SK-N-SH (cell line): Measurements from ENCODE around the gene AOAH. TPM values are rescaled to one million over a fixed set of nuclear protein-coding genes. Genes with fewer than 3 reads are reported as not detected.

Experiments used
- CTCF ChIA-PET: fragments of 300-600, 350-600 bp; formaldehyde crosslinking; extraction: SDS; loops from one replicate; lab custom pipeline; 2021; lab: Yijun Ruan, JAX
- POLR2A ChIA-PET: fragments of 350-600 bp; sonication (Branson Sonifier 250); formaldehyde crosslinking; extraction: SDS; loops from one replicate; lab custom pipeline; 2020; ENCODE audit warnings: antibody characterized with exemption, inconsistent platforms; lab: Yijun Ruan, JAX
- DNase-seq: peaks from one replicate; pipeline ENCODE4 v3.0.0; 2012
- H2AFZ ChIP-seq: fragments of 200-600 bp; sonication (generic); 2 replicates; pipeline ENCODE4 v1.8.1; 2016; ENCODE audit warnings: antibody characterized with exemption, mild to moderate bottlenecking, low read depth
- H3F3A ChIP-seq: fragments of 200-600 bp; sonication (generic); replicated peaks from 2 replicates; pipeline ENCODE3; 2016; ENCODE audit warnings: antibody characterized with exemption, mild to moderate bottlenecking; ENCODE audit not compliant: insufficient read depth
- H3K27ac ChIP-seq, 2 experiments: fragments of 200-500 bp in 1 of 2; fragments of 200-600 bp in 1 of 2; sonication (Bioruptor generic) in 1 of 2; sonication (generic), shearing (Covaris generic) in 1 of 2; 2 replicates each; pipeline versions ENCODE4 v1.5.1 to v1.6.1; 2014 to 2016; ENCODE audit warnings: low read depth in 2 of 2, inconsistent platforms in 1 of 2, low read length in 1 of 2, mild to moderate bottlenecking in 1 of 2, mixed read lengths in 1 of 2
- H3K27me3 ChIP-seq: fragments of 200-600 bp; sonication (generic), shearing (Covaris generic); 2 replicates; pipeline ENCODE4 v1.6.1; 2016; ENCODE audit warnings: mixed run types; ENCODE audit not compliant: insufficient read depth
- H3K36me3 ChIP-seq, 2 experiments: fragments of 200-500 bp in 1 of 2; fragments of 200-600 bp in 1 of 2; sonication (Bioruptor generic) in 1 of 2; sonication (generic) in 1 of 2; replicated peaks in 1 of 2; 2 replicates each; pipeline versions ENCODE3 to v1.5.1; 2014 to 2016; ENCODE audit warnings: low read length in 1 of 2, mild to moderate bottlenecking in 1 of 2; ENCODE audit not compliant: insufficient read depth in 2 of 2, control insufficient read depth in 1 of 2
- H3K4me1 ChIP-seq, 2 experiments: fragments of 200-500 bp in 1 of 2; fragments of 200-600 bp in 1 of 2; sonication (Bioruptor generic) in 1 of 2; sonication (generic), shearing (Covaris generic) in 1 of 2; 2 replicates each; pipeline versions ENCODE4 v1.5.1 to v1.6.1; 2014 to 2016; ENCODE audit warnings: low read depth in 1 of 2, low read length in 1 of 2, mixed run types in 1 of 2; ENCODE audit not compliant: insufficient read depth in 2 of 2, control insufficient read depth in 1 of 2
- H3K4me2 ChIP-seq: fragments of 200-600 bp; sonication (generic), shearing (Covaris generic); 2 replicates; pipeline ENCODE4 v1.6.1; 2017; ENCODE audit warnings: mixed run types
- H3K4me3 ChIP-seq, 2 experiments: fragments of 200-500 bp in 1 of 2; fragments of 200-600 bp in 1 of 2; sonication (Bioruptor generic) in 1 of 2; sonication (generic), shearing (Covaris generic) in 1 of 2; 2 replicates each; pipeline versions ENCODE4 v1.5.1 to v1.8.1; 2014 to 2016; ENCODE audit warnings: low read depth in 2 of 2, inconsistent platforms in 1 of 2, low read length in 1 of 2, mild to moderate bottlenecking in 1 of 2, mixed read lengths in 1 of 2, moderate library complexity in 1 of 2
- H3K79me2 ChIP-seq: fragments of 200-600 bp; sonication (generic); 2 replicates; pipeline ENCODE4 v1.8.1; 2017; ENCODE audit warnings: mild to moderate bottlenecking; ENCODE audit not compliant: insufficient read depth
- H3K9ac ChIP-seq: fragments of 200-600 bp; sonication (generic); 2 replicates; pipeline ENCODE4 v1.6.1; 2017; ENCODE audit warnings: mixed run types
- H3K9me2 ChIP-seq: fragments of 200-600 bp; sonication (generic); 2 replicates; pipeline ENCODE4 v1.6.1; 2017; ENCODE audit warnings: mixed run types
- H3K9me3 ChIP-seq: fragments of 200-600 bp; sonication (generic); 2 replicates; pipeline ENCODE4 v1.6.1; 2017; ENCODE audit warnings: mixed run types, mild to moderate bottlenecking, moderate library complexity
- H4K20me1 ChIP-seq: fragments of 200-600 bp; sonication (generic); 2 replicates; pipeline ENCODE4 v1.6.1; 2017; ENCODE audit warnings: mild to moderate bottlenecking, mixed run types; ENCODE audit not compliant: insufficient read depth
- FOSL2 ChIP-seq: IDR thresholded peaks from 2 replicates; pipeline ENCODE4 v1.4.0; 2012; ENCODE audit warnings: low read depth, mild to moderate bottlenecking, moderate library complexity, borderline replicate concordance
- FOXM1 ChIP-seq: IDR thresholded peaks from 2 replicates; pipeline ENCODE4 v1.4.0; 2012; ENCODE audit warnings: low read depth, mild to moderate bottlenecking
- GABPA ChIP-seq: IDR thresholded peaks from 2 replicates; pipeline ENCODE4 v1.4.0; 2012; ENCODE audit warnings: low read depth, mild to moderate bottlenecking
- GATA2 ChIP-seq: sonication (generic); formaldehyde crosslinking; IDR thresholded peaks from 2 replicates; pipeline ENCODE4 v1.5.0; 2020; ENCODE audit warnings: mild to moderate bottlenecking, missing genetic modification reagents
- IRF3 ChIP-seq: fragments of 150-350 bp; IDR thresholded peaks from 2 replicates; pipeline ENCODE4 v1.6.1; 2016; ENCODE audit warnings: mild to moderate bottlenecking, low read depth, low read length
- JUND ChIP-seq: IDR thresholded peaks from 2 replicates; pipeline ENCODE4 v1.4.0; 2012
- MEF2A ChIP-seq: IDR thresholded peaks from 2 replicates; pipeline ENCODE4 v1.4.0; 2012; ENCODE audit warnings: low read depth, borderline replicate concordance
- PBX3 ChIP-seq: IDR thresholded peaks from 2 replicates; pipeline ENCODE4; 2012
- RCOR1 ChIP-seq: fragments of 150-350 bp; IDR thresholded peaks from 2 replicates; pipeline ENCODE4 v1.6.1; 2017; ENCODE audit warnings: antibody characterized with exemption, low read length
- RFX5 ChIP-seq: IDR thresholded peaks from 2 replicates; pipeline ENCODE4 v1.6.1; 2012; ENCODE audit warnings: mild to moderate bottlenecking, improper control_type of control experiment, low read length
- SMC3 ChIP-seq: IDR thresholded peaks from 2 replicates; pipeline ENCODE4 v1.6.1; 2012; ENCODE audit warnings: low read depth, low read length, improper control_type of control experiment
- TAF1 ChIP-seq: IDR thresholded peaks from 2 replicates; pipeline ENCODE4 v1.6.1; 2012; ENCODE audit warnings: low read depth, mild to moderate bottlenecking, low read length, moderate library complexity, borderline replicate concordance
- TCF12 ChIP-seq: IDR thresholded peaks from 2 replicates; pipeline ENCODE4 v1.4.0; 2012
- TEAD4 ChIP-seq: IDR thresholded peaks from 2 replicates; pipeline ENCODE4 v1.4.0; 2012; ENCODE audit warnings: mild to moderate bottlenecking, borderline replicate concordance; ENCODE audit not compliant: insufficient read depth
- YY1 ChIP-seq: IDR thresholded peaks from 2 replicates; pipeline ENCODE4 v1.4.0; 2012; ENCODE audit warnings: low read depth, mild to moderate bottlenecking
- WGBS: methylation state at CpG from one replicate; pipeline ENCODE4 v1.1.6; 2017; ENCODE audit warnings: low lambda C conversion rate; 5-methylcytosine and 5-hydroxymethylcytosine counted together
- polyA plus RNA-seq, 3 experiments: library from polyadenylated mRNA; depleted of rRNA; stranded (reverse); fragments of >200 nt; gene quantifications; 2 replicates each; pipeline ENCODE4 v1.2.3, GENCODE V29; 2012

The AOAH gene
- polyA plus RNA-seq, 1 of the 3 experiments (the other 2 are of a cell fraction) = not detected

GRCh38 chr7:36640682-36641081 lies 83.6 kb downstream of the AOAH start:
- no peak for DNase-seq
- Histone ChIP-seq H3K27me3 (peaks cover 14% of the 10 kb centered on the region; the same call in 1 of the 2 replicates), H3K36me3 (no peaks in the 10 kb centered on the region), H3K4me2 (no peak overlapping the region), H2AFZ (no peak overlapping the region), H3K27ac (no peak overlapping the region), H3K9me2 (no peaks in the 10 kb centered on the region), H3K4me3 (no peak overlapping the region), H3K79me2 (no peaks in the 10 kb centered on the region), H3K9ac (no peak overlapping the region), H3K9me3 (no peaks in the 10 kb centered on the region), H4K20me1 (no peaks in the 10 kb centered on the region), H3K4me1 (no peaks in the 10 kb centered on the region), H3F3A (no peaks in the 10 kb centered on the region)
- POLR2A ChIA-PET = no interaction called here
- CTCF ChIA-PET = interaction anchor here (1.1 to 1.4 kb wide), 3 partner anchors 8 to 30 kb away, joined by 3 to 4 read pairs (median 3); no protein-coding TSS in a partner anchor
- WGBS = 67% methylated on average over 4 of the region's 4 CpGs
- TF ChIP-seq GABPA (no peak), TAF1 (no peak), YY1 (no peak), FOXM1 (no peak), GATA2 (CRISPR knock-in tag) (no peak), SMC3 (no peak), JUND (no peak)

GRCh38 chr7:36639826-36640225 lies 84.5 kb downstream of the AOAH start:
- peaks cover 14% of the 10 kb centered on the region; the same call in 1 of the 2 replicates for H3K27me3 ChIP-seq
- ChIA-PET CTCF (interaction anchor here (0.6 to 1.4 kb wide), 5 partner anchors 10 to 199 kb away, joined by 3 to 6 read pairs (median 4); no protein-coding TSS in a partner anchor), POLR2A (no interaction called here)
- no peaks in the 10 kb centered on the region for H3K4me1 ChIP-seq
- no peaks in the 10 kb centered on the region for H3K9me2 ChIP-seq
- H3F3A ChIP-seq = no peaks in the 10 kb centered on the region
- H3K9ac ChIP-seq = no peak overlapping the region
- no peak overlapping the region for H3K4me2 ChIP-seq
- no peaks in the 10 kb centered on the region for H3K9me3 ChIP-seq
- no peak overlapping the region for H3K27ac ChIP-seq
- no peak for TF ChIP-seq MEF2A
- TF ChIP-seq PBX3 = no peak
- no peak for TF ChIP-seq RFX5
- no peak for TF ChIP-seq FOXM1
- TF ChIP-seq JUND = no peak
- TF ChIP-seq RCOR1 = no peak
- no peak for TF ChIP-seq IRF3
- TF ChIP-seq TCF12 = no peak
- no peak for TF ChIP-seq TEAD4
- no peak for TF ChIP-seq FOSL2
- WGBS = 48% methylated on average over 7 of the region's 8 CpGs
- DNase-seq = no peak
- H4K20me1 ChIP-seq = no peaks in the 10 kb centered on the region
- no peak overlapping the region for H2AFZ ChIP-seq
- no peaks in the 10 kb centered on the region for H3K79me2 ChIP-seq
- no peaks in the 10 kb centered on the region for H3K36me3 ChIP-seq
- no peak overlapping the region for H3K4me3 ChIP-seq
